ENCODE data around the gene FCMR. TPM values are rescaled to one million over a fixed set of nuclear protein-coding genes. Genes with fewer than 3 reads are reported as not detected.

Gene FCMR
- total and polyA plus RNA-seq, 10 of the 15 experiments (the other 5 are each of a cell fraction or from before 2014, with no cell fraction given), result 79.7 to 245 (median 123) TPM

GRCh38 chr1:206967096-206967849 is 45.5 kb upstream of the FCMR start (continued):
- TF ChIP-seq EP300 (IDR thresholded peaks at IDR 0.05; ENCODE audit: borderline replicate concordance in 1 of 2, control insufficient read depth in 1 of 2, low read depth in 2 of 2, low read length in 2 of 2), result 0 out of 4 replicates have a peak, but pooled peaks of 1 of the 2 experiments have one; percentile 32
- TF ChIP-seq CBX5 (IDR thresholded peaks at IDR 0.05; ENCODE audit: low read depth), result no peak
- no peak for TF ChIP-seq RAD51 (IDR thresholded peaks at IDR 0.05)
- peak in 1 of 2 experiments; percentile 88; a peak in 2 of 4 replicates for TF ChIP-seq ETV6 (conservative IDR thresholded peaks at IDR 0.05 in 1 of 2, IDR thresholded peaks at IDR 0.05 in 1 of 2; ENCODE audit: borderline replicate concordance in 1 of 2, low read depth in 1 of 2)
- 0 out of 2 replicates have a peak, but pooled peaks have one; percentile 25 for TF ChIP-seq NR2F1 (conservative IDR thresholded peaks at IDR 0.05)
- TF ChIP-seq PAX5 (IDR thresholded peaks at IDR 0.05; ENCODE audit: borderline replicate concordance, low read depth, low read length), result peak; percentile 14; the same call in 1 of the 2 replicates
- 0 out of 2 replicates have a peak, but pooled peaks have one; percentile 32 for TF ChIP-seq NBN (IDR thresholded peaks at IDR 0.05)
- TF ChIP-seq CBFB (IDR thresholded peaks at IDR 0.05; ENCODE audit: low read depth), result 0 out of 2 replicates have a peak, but pooled peaks have one; percentile 36
- peak; percentile 80 for TF ChIP-seq ZNF687 (IDR thresholded peaks at IDR 0.05)
- TF ChIP-seq EGR1 (IDR thresholded peaks at IDR 0.05; ENCODE audit: borderline replicate concordance in 1 of 2, low read depth in 2 of 2, low read length in 2 of 2), result 0 out of 3 replicates have a peak, but pooled peaks of 1 of the 2 experiments have one; percentile 11
- peak; percentile 39; the same call in 1 of the 2 replicates for TF ChIP-seq ZNF217 (IDR thresholded peaks at IDR 0.05)
- peak; percentile 34; the same call in 1 of the 2 replicates for TF ChIP-seq ATF7 (IDR thresholded peaks at IDR 0.05; ENCODE audit: low read depth)
- TF ChIP-seq IRF4 (IDR thresholded peaks at IDR 0.05; ENCODE audit: low read depth, low read length), result 0 out of 2 replicates have a peak, but pooled peaks have one; percentile 5

Measured in GM12878 (cell line).